ENCODE results near the gene SLC39A9. TPM values are rescaled to one million over a fixed set of nuclear protein-coding genes. Genes with fewer than 3 reads are reported as not detected.
A peak's percentile ranks its signal among the peaks of the same experiment; 100 is the strongest.

SLC39A9 gene
- polyA plus RNA-seq, 1 donor from 2014 or later = 88.5 TPM

GRCh38 chr14:69399750-69400149 is 1.3 kb downstream of the SLC39A9 start:
- Histone ChIP-seq H3K27ac (ENCODE audit: low read length) (peak overlapping the region; percentile 93), H3K4me3 (ENCODE audit: low read length) (peak overlapping the region; percentile 80), H4K20me1 (ENCODE audit: insufficient read depth) (no peaks in the 10 kb centered on the region), H3K79me2 (replicated peaks; ENCODE audit: insufficient read depth, low read length) (peaks cover 88% of the 10 kb centered on the region), H3K9me3 (ENCODE audit: low read length) (no peaks in the 10 kb centered on the region), H3K36me3 (ENCODE audit: insufficient read depth, low read length) (peaks cover 1% of the 10 kb centered on the region), H3K9me2 (ENCODE audit: insufficient read depth, low read length) (no peaks in the 10 kb centered on the region), H3K9ac (ENCODE audit: low read length) (peak overlapping the region; percentile 94), H3F3A (ENCODE audit: insufficient read depth, low read length, poor library complexity, severe bottlenecking) (peaks cover 5% of the 10 kb centered on the region), H2AFZ (ENCODE audit: low read depth, low read length) (no peak overlapping the region), H3K27me3 (ENCODE audit: insufficient read depth, low read depth, low read length) (no peaks in the 10 kb centered on the region), H3K4me2 (ENCODE audit: low read length) (peak overlapping the region; percentile 89)
- TF ChIP-seq EZH2 (IDR thresholded peaks at IDR 0.05; ENCODE audit: borderline replicate concordance, insufficient read depth, low read length, poor library complexity, severe bottlenecking) = no peak
- TF ChIP-seq MXI1 (conservative IDR thresholded peaks at IDR 0.05; ENCODE audit: poor library complexity, severe bottlenecking) = no peak
- TF ChIP-seq TAF1 (IDR thresholded peaks at IDR 0.05; ENCODE audit: low read depth) = no peak
- TF ChIP-seq POLR2AphosphoS5 (IDR thresholded peaks at IDR 0.05) = no peak
- TF ChIP-seq, protein P1, sequence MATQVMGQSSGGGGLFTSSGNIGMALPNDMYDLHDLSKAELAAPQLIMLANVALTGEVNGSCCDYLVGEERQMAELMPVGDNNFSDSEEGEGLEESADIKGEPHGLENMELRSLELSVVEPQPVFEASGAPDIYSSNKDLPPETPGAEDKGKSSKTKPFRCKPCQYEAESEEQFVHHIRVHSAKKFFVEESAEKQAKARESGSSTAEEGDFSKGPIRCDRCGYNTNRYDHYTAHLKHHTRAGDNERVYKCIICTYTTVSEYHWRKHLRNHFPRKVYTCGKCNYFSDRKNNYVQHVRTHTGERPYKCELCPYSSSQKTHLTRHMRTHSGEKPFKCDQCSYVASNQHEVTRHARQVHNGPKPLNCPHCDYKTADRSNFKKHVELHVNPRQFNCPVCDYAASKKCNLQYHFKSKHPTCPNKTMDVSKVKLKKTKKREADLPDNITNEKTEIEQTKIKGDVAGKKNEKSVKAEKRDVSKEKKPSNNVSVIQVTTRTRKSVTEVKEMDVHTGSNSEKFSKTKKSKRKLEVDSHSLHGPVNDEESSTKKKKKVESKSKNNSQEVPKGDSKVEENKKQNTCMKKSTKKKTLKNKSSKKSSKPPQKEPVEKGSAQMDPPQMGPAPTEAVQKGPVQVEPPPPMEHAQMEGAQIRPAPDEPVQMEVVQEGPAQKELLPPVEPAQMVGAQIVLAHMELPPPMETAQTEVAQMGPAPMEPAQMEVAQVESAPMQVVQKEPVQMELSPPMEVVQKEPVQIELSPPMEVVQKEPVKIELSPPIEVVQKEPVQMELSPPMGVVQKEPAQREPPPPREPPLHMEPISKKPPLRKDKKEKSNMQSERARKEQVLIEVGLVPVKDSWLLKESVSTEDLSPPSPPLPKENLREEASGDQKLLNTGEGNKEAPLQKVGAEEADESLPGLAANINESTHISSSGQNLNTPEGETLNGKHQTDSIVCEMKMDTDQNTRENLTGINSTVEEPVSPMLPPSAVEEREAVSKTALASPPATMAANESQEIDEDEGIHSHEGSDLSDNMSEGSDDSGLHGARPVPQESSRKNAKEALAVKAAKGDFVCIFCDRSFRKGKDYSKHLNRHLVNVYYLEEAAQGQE (IDR thresholded peaks at IDR 0.05; ENCODE audit: borderline replicate concordance) = no peak
- no peak for TF ChIP-seq SMC3 (conservative IDR thresholded peaks at IDR 0.05; ENCODE audit: poor library complexity)
- TF ChIP-seq CTCF (IDR thresholded peaks at IDR 0.05; ENCODE audit: poor library complexity, severe bottlenecking) = no peak
- TF ChIP-seq EP300 (conservative IDR thresholded peaks at IDR 0.05; ENCODE audit: poor library complexity, severe bottlenecking) = no peak
- no peak for TF ChIP-seq RAD21 (conservative IDR thresholded peaks at IDR 0.05)

DNA sequence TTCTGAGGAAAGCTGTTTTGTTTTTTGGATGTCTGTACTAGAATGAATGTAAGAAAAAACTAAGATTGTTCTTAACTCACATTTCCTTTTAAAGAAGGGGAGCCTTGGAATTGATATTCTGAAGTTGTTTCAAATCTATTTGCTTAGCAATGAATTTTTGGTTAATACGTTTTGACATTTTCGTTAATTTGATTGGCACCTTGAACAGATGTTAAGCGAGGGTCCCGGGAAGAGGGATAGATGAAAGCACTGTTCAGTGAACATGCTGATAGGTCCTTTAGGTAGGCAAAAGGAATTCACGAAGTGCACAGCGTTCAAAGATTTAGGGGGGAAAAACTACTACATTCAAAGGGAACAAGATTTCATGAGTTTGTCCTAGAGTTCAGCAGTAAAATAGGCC is 1.7 kb downstream of the SLC39A9 start:
- Histone ChIP-seq H3K4me2 (ENCODE audit: low read length) (peak overlapping the region; percentile 89), H2AFZ (ENCODE audit: low read depth, low read length) (no peak overlapping the region), H3K27me3 (ENCODE audit: insufficient read depth, low read depth, low read length) (no peaks in the 10 kb centered on the region), H4K20me1 (ENCODE audit: insufficient read depth) (no peaks in the 10 kb centered on the region), H3K9me3 (ENCODE audit: low read length) (no peaks in the 10 kb centered on the region), H3K36me3 (ENCODE audit: insufficient read depth, low read length) (peaks cover 5% of the 10 kb centered on the region), H3F3A (ENCODE audit: insufficient read depth, low read length, poor library complexity, severe bottlenecking) (peaks cover 5% of the 10 kb centered on the region), H3K9ac (ENCODE audit: low read length) (peak overlapping the region; percentile 94), H3K27ac (ENCODE audit: low read length) (no peak overlapping the region), H3K9me2 (ENCODE audit: insufficient read depth, low read length) (no peaks in the 10 kb centered on the region), H3K79me2 (replicated peaks; ENCODE audit: insufficient read depth, low read length) (peaks cover 84% of the 10 kb centered on the region), H3K4me3 (ENCODE audit: low read length) (peak overlapping the region; percentile 80)
- TF ChIP-seq, protein P1 (IDR thresholded peaks at IDR 0.05; ENCODE audit: borderline replicate concordance) = no peak
- TF ChIP-seq POLR2AphosphoS5 (IDR thresholded peaks at IDR 0.05) (no peak), CTCF (IDR thresholded peaks at IDR 0.05; ENCODE audit: poor library complexity, severe bottlenecking) (no peak), EP300 (conservative IDR thresholded peaks at IDR 0.05; ENCODE audit: poor library complexity, severe bottlenecking) (no peak), EZH2 (IDR thresholded peaks at IDR 0.05; ENCODE audit: borderline replicate concordance, insufficient read depth, low read length, poor library complexity, severe bottlenecking) (no peak), MXI1 (conservative IDR thresholded peaks at IDR 0.05; ENCODE audit: poor library complexity, severe bottlenecking) (no peak), SMC3 (conservative IDR thresholded peaks at IDR 0.05; ENCODE audit: poor library complexity) (no peak), RAD21 (conservative IDR thresholded peaks at IDR 0.05) (no peak), TAF1 (IDR thresholded peaks at IDR 0.05; ENCODE audit: low read depth) (no peak)
